ENCODE data around the gene LAMA2. TPM values are rescaled to one million over a fixed set of nuclear protein-coding genes. Genes with fewer than 3 reads are reported as not detected.
"Not testable (repeated sequence)": the region's sequence is repeated elsewhere in the genome, so short reads cannot be mapped to it uniquely, and the experiment has no call there.

The LAMA2 gene
- polyA plus RNA-seq, 1 donor, result 5.4 TPM

GRCh38 chr6:129032602-129033001 lies 149.7 kb downstream of the LAMA2 start:
- no peak overlapping the region for H3K27ac ChIP-seq (ENCODE audit: low read length)
- H3K9me3 ChIP-seq (ENCODE audit: control insufficient read depth, low read depth, low read length), result no peaks in the 10 kb centered on the region
- H3K4me1 ChIP-seq (ENCODE audit: control insufficient read depth, insufficient read depth, low read length), result no peaks in the 10 kb centered on the region
- WGBS (ENCODE audit: insufficient coverage, low lambda C conversion rate), result no CpG with 5 or more reads among the region's 6 CpGs
- no peak overlapping the region for H3K4me3 ChIP-seq (ENCODE audit: low read length)
- DNase-seq, result no peak
- H3K36me3 ChIP-seq (ENCODE audit: control insufficient read depth, insufficient read depth, low read length), result no peaks in the 10 kb centered on the region
- H3K27me3 ChIP-seq (ENCODE audit: control insufficient read depth, insufficient read depth, low read length), result no peaks in the 10 kb centered on the region

DNA sequence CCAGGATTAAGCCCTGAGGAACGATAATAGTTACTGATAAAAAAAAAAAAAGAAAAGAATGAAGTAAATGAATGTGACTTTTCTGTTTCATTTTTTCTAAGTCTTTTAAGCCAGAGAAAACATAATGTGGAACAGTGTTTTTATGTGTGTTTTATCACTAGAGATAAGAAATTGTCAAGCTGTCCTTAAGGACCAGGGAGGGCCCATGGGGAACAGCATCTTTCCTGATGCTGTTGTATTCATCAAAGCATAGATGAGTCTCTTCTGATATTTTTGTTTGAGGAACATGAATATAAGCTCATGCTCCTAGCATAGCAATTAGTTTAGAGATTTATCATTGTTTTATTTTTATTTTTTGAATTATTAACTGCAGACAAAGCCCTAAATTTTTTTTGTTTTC lies 150.2 kb downstream of the LAMA2 start:
- Histone ChIP-seq H3K27me3 (ENCODE audit: control insufficient read depth, insufficient read depth, low read length) (no peaks in the 10 kb centered on the region), H3K9me3 (ENCODE audit: control insufficient read depth, low read depth, low read length) (no peaks in the 10 kb centered on the region), H3K27ac (ENCODE audit: low read length) (no peak overlapping the region), H3K4me1 (ENCODE audit: control insufficient read depth, insufficient read depth, low read length) (no peaks in the 10 kb centered on the region), H3K36me3 (ENCODE audit: control insufficient read depth, insufficient read depth, low read length) (no peaks in the 10 kb centered on the region), H3K4me3 (ENCODE audit: low read length) (no peak overlapping the region)
- 100% methylated on average over 1 of the region's 1 CpG for WGBS (ENCODE audit: insufficient coverage, low lambda C conversion rate)
- DNase-seq, result no peak

- Histone ChIP-seq H3K9me3 (ENCODE audit: control insufficient read depth, low read depth, low read length) (no peaks in the 10 kb centered on the region), H3K4me1 (ENCODE audit: control insufficient read depth, insufficient read depth, low read length) (no peaks in the 10 kb centered on the region), H3K27ac (ENCODE audit: low read length) (no peak overlapping the region), H3K4me3 (ENCODE audit: low read length) (no peak overlapping the region), H3K27me3 (ENCODE audit: control insufficient read depth, insufficient read depth, low read length) (no peaks in the 10 kb centered on the region), H3K36me3 (ENCODE audit: control insufficient read depth, insufficient read depth, low read length) (no peaks in the 10 kb centered on the region)
- DNase-seq, result no peak
- 100% methylated on average over 1 of the region's 2 CpGs for WGBS (ENCODE audit: insufficient coverage, low lambda C conversion rate)
Measured at GRCh38 chr6:129033581-129033980, 150.6 kb downstream of the LAMA2 start.

DNA sequence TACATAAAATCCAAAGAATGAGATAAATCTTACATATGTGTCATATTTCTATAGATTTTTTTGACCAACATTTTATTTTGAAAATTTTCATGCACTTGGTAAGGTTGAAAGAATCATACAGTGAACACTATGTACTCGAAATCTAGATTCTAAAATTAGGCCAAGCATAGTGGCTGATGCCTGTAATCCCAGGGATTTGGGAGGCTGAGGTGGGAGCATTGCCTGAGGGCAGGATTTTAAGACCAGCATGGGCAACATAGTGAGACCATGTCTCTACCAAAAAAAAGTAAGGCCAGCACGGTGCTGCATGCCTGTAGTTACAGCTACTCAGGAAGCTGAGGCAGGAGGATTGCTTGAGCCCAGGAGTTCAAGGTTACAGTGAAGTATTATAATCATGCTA lies 158.6 kb downstream of the LAMA2 start:
- Histone ChIP-seq H3K4me1 (ENCODE audit: control insufficient read depth, insufficient read depth, low read length) (no peaks in the 10 kb centered on the region), H3K27me3 (ENCODE audit: control insufficient read depth, insufficient read depth, low read length) (no peaks in the 10 kb centered on the region), H3K9me3 (ENCODE audit: control insufficient read depth, low read depth, low read length) (no peaks in the 10 kb centered on the region), H3K36me3 (ENCODE audit: control insufficient read depth, insufficient read depth, low read length) (no peaks in the 10 kb centered on the region), H3K4me3 (ENCODE audit: low read length) (no peak overlapping the region), H3K27ac (ENCODE audit: low read length) (no peak overlapping the region)
- no peak for DNase-seq
- WGBS (ENCODE audit: insufficient coverage, low lambda C conversion rate), result no CpG with 5 or more reads among the region's 2 CpGs

GRCh38 chr6:129046526-129046925 lies 163.6 kb downstream of the LAMA2 start:
- H3K27me3 ChIP-seq (ENCODE audit: control insufficient read depth, insufficient read depth, low read length), result no peaks in the 10 kb centered on the region
- no peaks in the 10 kb centered on the region for H3K4me1 ChIP-seq (ENCODE audit: control insufficient read depth, insufficient read depth, low read length)
- no peak for DNase-seq
- WGBS (ENCODE audit: insufficient coverage, low lambda C conversion rate), result no CpG with 5 or more reads among the region's 2 CpGs
- no peaks in the 10 kb centered on the region for H3K9me3 ChIP-seq (ENCODE audit: control insufficient read depth, low read depth, low read length)
- H3K36me3 ChIP-seq (ENCODE audit: control insufficient read depth, insufficient read depth, low read length), result no peaks in the 10 kb centered on the region
- no peak overlapping the region for H3K27ac ChIP-seq (ENCODE audit: low read length)
- H3K4me3 ChIP-seq (ENCODE audit: low read length), result no peak overlapping the region

GRCh38 chr6:129047834-129048233 lies 164.9 kb downstream of the LAMA2 start:
- WGBS (ENCODE audit: insufficient coverage, low lambda C conversion rate), result 100% methylated on average over 2 of the region's 3 CpGs
- no peaks in the 10 kb centered on the region for H3K9me3 ChIP-seq (ENCODE audit: control insufficient read depth, low read depth, low read length)
- H3K4me1 ChIP-seq (ENCODE audit: control insufficient read depth, insufficient read depth, low read length), result no peaks in the 10 kb centered on the region
- DNase-seq, result no peak
- H3K27ac ChIP-seq (ENCODE audit: low read length), result no peak overlapping the region
- no peaks in the 10 kb centered on the region for H3K27me3 ChIP-seq (ENCODE audit: control insufficient read depth, insufficient read depth, low read length)
- H3K4me3 ChIP-seq (ENCODE audit: low read length), result no peak overlapping the region
- H3K36me3 ChIP-seq (ENCODE audit: control insufficient read depth, insufficient read depth, low read length), result no peaks in the 10 kb centered on the region

- no peaks in the 10 kb centered on the region for H3K9me3 ChIP-seq (ENCODE audit: control insufficient read depth, low read depth, low read length)
- H3K4me3 ChIP-seq (ENCODE audit: low read length), result no peak overlapping the region
- no peak for DNase-seq
- H3K4me1 ChIP-seq (ENCODE audit: control insufficient read depth, insufficient read depth, low read length), result no peaks in the 10 kb centered on the region
- H3K27me3 ChIP-seq (ENCODE audit: control insufficient read depth, insufficient read depth, low read length), result no peaks in the 10 kb centered on the region
- H3K36me3 ChIP-seq (ENCODE audit: control insufficient read depth, insufficient read depth, low read length), result no peaks in the 10 kb centered on the region
- H3K27ac ChIP-seq (ENCODE audit: low read length), result no peak overlapping the region
- no CpG with 5 or more reads among the region's 4 CpGs for WGBS (ENCODE audit: insufficient coverage, low lambda C conversion rate)
Measured at GRCh38 chr6:129050086-129050485, 167.1 kb downstream of the LAMA2 start.

GRCh38 chr6:129053143-129053542 lies 170.2 kb downstream of the LAMA2 start:
- not testable (repeated sequence) for H3K36me3 ChIP-seq (ENCODE audit: control insufficient read depth, insufficient read depth, low read length); H3K9me3 ChIP-seq (ENCODE audit: control insufficient read depth, low read depth, low read length); H3K27me3 ChIP-seq (ENCODE audit: control insufficient read depth, insufficient read depth, low read length); H3K4me3 ChIP-seq (ENCODE audit: low read length); H3K27ac ChIP-seq (ENCODE audit: low read length); DNase-seq; H3K4me1 ChIP-seq (ENCODE audit: control insufficient read depth, insufficient read depth, low read length)
- WGBS (ENCODE audit: insufficient coverage, low lambda C conversion rate), result 96% methylated on average over 4 of the region's 13 CpGs

DNA sequence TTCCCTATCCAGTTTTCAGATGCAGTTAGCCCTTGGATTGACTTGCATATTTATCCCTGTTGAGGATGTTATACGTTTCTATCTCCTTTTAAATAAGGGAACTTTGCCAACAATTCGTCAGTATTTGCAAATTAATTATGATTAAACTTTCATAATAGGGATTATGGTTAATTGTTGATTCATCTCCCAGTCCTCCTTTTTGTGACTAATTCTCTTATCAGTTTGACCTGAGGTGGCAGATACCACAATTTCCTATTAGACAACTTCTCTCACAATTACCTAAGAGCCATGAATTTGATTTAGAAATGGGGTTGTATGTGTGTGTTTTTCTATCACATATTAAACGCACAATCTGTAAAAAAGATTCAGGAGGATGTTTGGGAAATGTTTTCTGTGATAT lies 172.9 kb downstream of the LAMA2 start:
- H3K27me3 ChIP-seq (ENCODE audit: control insufficient read depth, insufficient read depth, low read length), result no peaks in the 10 kb centered on the region
- H3K4me1 ChIP-seq (ENCODE audit: control insufficient read depth, insufficient read depth, low read length), result no peaks in the 10 kb centered on the region
- H3K9me3 ChIP-seq (ENCODE audit: control insufficient read depth, low read depth, low read length), result no peaks in the 10 kb centered on the region
- no peak overlapping the region for H3K4me3 ChIP-seq (ENCODE audit: low read length)
- 81% methylated on average over 3 of the region's 3 CpGs for WGBS (ENCODE audit: insufficient coverage, low lambda C conversion rate)
- no peak overlapping the region for H3K27ac ChIP-seq (ENCODE audit: low read length)
- DNase-seq, result no peak
- H3K36me3 ChIP-seq (ENCODE audit: control insufficient read depth, insufficient read depth, low read length), result no peaks in the 10 kb centered on the region

DNA sequence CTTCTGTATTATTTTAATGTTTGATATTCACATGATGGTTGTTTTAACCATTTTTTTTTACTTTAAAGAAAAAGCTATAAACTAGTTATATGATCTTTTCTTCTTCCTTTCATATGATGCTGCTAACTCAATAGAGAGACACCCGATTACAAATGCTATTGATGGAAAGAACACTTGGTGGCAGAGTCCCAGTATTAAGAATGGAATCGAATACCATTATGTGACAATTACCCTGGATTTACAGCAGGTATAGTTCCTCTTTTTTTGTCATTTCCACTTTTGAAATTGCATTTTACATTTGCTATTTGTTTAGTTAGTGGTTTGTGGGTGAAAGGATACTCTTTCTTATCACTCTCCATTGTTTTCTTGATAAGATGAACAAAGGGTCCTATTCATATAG lies 176.7 kb downstream of the LAMA2 start:
- Histone ChIP-seq H3K27ac (ENCODE audit: low read length) (no peak overlapping the region), H3K27me3 (ENCODE audit: control insufficient read depth, insufficient read depth, low read length) (no peaks in the 10 kb centered on the region), H3K4me3 (ENCODE audit: low read length) (no peak overlapping the region), H3K36me3 (ENCODE audit: control insufficient read depth, insufficient read depth, low read length) (no peaks in the 10 kb centered on the region), H3K4me1 (ENCODE audit: control insufficient read depth, insufficient read depth, low read length) (no peaks in the 10 kb centered on the region), H3K9me3 (ENCODE audit: control insufficient read depth, low read depth, low read length) (no peaks in the 10 kb centered on the region)
- DNase-seq, result no peak
- no CpG with 5 or more reads among the region's 2 CpGs for WGBS (ENCODE audit: insufficient coverage, low lambda C conversion rate)

GRCh38 chr6:129069006-129069405 lies 186.1 kb downstream of the LAMA2 start:
- no peaks in the 10 kb centered on the region for H3K9me3 ChIP-seq (ENCODE audit: control insufficient read depth, low read depth, low read length)
- no peaks in the 10 kb centered on the region for H3K27me3 ChIP-seq (ENCODE audit: control insufficient read depth, insufficient read depth, low read length)
- no peak overlapping the region for H3K27ac ChIP-seq (ENCODE audit: low read length)
- H3K4me3 ChIP-seq (ENCODE audit: low read length), result no peak overlapping the region
- no peaks in the 10 kb centered on the region for H3K4me1 ChIP-seq (ENCODE audit: control insufficient read depth, insufficient read depth, low read length)
- no peaks in the 10 kb centered on the region for H3K36me3 ChIP-seq (ENCODE audit: control insufficient read depth, insufficient read depth, low read length)
- DNase-seq, result no peak

All from large intestine (tissue), 3 donors.